Measurements from ENCODE around the gene MOB1A. TPM values are rescaled to one million over a fixed set of nuclear protein-coding genes. Genes with fewer than 3 reads are reported as not detected.

The MOB1A gene
- total and polyA plus RNA-seq, 2 experiments from 2014 or later: 36.2 to 111 TPM

DNA sequence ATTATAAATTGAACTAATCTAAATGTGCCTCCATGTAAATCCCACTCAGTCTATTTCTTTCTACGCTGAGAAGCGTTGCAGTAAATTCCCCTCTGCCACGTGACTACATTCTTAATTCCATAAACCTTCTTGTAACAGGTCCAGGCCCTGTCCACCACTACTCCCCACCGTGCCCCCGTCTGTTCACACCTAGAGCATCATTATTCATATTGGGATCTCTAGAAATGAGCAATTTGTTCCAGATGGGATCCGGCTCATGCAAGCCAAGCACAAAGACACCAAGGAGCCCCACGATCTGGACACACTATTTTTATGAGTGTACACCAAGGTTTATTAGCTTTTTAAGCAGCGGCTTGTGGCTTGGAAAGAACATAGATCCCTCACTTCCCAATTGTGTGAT lies 69.1 kb downstream of the MOB1A start:
- Histone ChIP-seq H3K27ac (ENCODE audit: low read depth) (no peak overlapping the region), H3K4me1 (ENCODE audit: insufficient read depth) (peaks cover 27% of the 10 kb centered on the region), H3K4me2 (no peak overlapping the region), H3K79me2 (replicated peaks; ENCODE audit: insufficient read depth) (no peaks in the 10 kb centered on the region), H3K36me3 (ENCODE audit: insufficient read depth) (no peaks in the 10 kb centered on the region), H3K9me2 (ENCODE audit: insufficient read depth) (no peaks in the 10 kb centered on the region), H3K4me3 (no peak overlapping the region), H3F3A (replicated peaks; ENCODE audit: low read depth) (no peaks in the 10 kb centered on the region; the same call in 1 of the 2 replicates), H3K27me3 (ENCODE audit: insufficient read depth) (no peaks in the 10 kb centered on the region), H2AFZ (no peak overlapping the region), H4K20me1 (replicated peaks; ENCODE audit: insufficient read depth) (no peaks in the 10 kb centered on the region)
- H3K4me1 Mint-ChIP-seq: peaks cover 26% of the 10 kb centered on the region
- TF ChIP-seq POLR2AphosphoS5 (IDR thresholded peaks at IDR 0.05; ENCODE audit: low read depth) (no peak), ZNF114 (CRISPR knock-in tag; IDR thresholded peaks at IDR 0.05) (no peak), JUNB (IDR thresholded peaks at IDR 0.05; ENCODE audit: unreplicated experiment) (no peak), EZH2phosphoT487 (IDR thresholded peaks at IDR 0.05; ENCODE audit: unreplicated experiment) (no peak), EZH2 (IDR thresholded peaks at IDR 0.05; ENCODE audit: low read depth, unreplicated experiment) (no peak), ZNF331 (CRISPR knock-in tag; IDR thresholded peaks at IDR 0.05; ENCODE audit: low read depth) (no peak)
- TF ChIP-seq, protein P1, sequence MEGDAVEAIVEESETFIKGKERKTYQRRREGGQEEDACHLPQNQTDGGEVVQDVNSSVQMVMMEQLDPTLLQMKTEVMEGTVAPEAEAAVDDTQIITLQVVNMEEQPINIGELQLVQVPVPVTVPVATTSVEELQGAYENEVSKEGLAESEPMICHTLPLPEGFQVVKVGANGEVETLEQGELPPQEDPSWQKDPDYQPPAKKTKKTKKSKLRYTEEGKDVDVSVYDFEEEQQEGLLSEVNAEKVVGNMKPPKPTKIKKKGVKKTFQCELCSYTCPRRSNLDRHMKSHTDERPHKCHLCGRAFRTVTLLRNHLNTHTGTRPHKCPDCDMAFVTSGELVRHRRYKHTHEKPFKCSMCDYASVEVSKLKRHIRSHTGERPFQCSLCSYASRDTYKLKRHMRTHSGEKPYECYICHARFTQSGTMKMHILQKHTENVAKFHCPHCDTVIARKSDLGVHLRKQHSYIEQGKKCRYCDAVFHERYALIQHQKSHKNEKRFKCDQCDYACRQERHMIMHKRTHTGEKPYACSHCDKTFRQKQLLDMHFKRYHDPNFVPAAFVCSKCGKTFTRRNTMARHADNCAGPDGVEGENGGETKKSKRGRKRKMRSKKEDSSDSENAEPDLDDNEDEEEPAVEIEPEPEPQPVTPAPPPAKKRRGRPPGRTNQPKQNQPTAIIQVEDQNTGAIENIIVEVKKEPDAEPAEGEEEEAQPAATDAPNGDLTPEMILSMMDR (conservative IDR thresholded peaks at IDR 0.05; ENCODE audit: low read depth in 2 of 2): no peak
- TF ChIP-seq, protein P2, sequence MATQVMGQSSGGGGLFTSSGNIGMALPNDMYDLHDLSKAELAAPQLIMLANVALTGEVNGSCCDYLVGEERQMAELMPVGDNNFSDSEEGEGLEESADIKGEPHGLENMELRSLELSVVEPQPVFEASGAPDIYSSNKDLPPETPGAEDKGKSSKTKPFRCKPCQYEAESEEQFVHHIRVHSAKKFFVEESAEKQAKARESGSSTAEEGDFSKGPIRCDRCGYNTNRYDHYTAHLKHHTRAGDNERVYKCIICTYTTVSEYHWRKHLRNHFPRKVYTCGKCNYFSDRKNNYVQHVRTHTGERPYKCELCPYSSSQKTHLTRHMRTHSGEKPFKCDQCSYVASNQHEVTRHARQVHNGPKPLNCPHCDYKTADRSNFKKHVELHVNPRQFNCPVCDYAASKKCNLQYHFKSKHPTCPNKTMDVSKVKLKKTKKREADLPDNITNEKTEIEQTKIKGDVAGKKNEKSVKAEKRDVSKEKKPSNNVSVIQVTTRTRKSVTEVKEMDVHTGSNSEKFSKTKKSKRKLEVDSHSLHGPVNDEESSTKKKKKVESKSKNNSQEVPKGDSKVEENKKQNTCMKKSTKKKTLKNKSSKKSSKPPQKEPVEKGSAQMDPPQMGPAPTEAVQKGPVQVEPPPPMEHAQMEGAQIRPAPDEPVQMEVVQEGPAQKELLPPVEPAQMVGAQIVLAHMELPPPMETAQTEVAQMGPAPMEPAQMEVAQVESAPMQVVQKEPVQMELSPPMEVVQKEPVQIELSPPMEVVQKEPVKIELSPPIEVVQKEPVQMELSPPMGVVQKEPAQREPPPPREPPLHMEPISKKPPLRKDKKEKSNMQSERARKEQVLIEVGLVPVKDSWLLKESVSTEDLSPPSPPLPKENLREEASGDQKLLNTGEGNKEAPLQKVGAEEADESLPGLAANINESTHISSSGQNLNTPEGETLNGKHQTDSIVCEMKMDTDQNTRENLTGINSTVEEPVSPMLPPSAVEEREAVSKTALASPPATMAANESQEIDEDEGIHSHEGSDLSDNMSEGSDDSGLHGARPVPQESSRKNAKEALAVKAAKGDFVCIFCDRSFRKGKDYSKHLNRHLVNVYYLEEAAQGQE (IDR thresholded peaks at IDR 0.05; ENCODE audit: unreplicated experiment): no peak
- TF ChIP-seq, protein P3, sequence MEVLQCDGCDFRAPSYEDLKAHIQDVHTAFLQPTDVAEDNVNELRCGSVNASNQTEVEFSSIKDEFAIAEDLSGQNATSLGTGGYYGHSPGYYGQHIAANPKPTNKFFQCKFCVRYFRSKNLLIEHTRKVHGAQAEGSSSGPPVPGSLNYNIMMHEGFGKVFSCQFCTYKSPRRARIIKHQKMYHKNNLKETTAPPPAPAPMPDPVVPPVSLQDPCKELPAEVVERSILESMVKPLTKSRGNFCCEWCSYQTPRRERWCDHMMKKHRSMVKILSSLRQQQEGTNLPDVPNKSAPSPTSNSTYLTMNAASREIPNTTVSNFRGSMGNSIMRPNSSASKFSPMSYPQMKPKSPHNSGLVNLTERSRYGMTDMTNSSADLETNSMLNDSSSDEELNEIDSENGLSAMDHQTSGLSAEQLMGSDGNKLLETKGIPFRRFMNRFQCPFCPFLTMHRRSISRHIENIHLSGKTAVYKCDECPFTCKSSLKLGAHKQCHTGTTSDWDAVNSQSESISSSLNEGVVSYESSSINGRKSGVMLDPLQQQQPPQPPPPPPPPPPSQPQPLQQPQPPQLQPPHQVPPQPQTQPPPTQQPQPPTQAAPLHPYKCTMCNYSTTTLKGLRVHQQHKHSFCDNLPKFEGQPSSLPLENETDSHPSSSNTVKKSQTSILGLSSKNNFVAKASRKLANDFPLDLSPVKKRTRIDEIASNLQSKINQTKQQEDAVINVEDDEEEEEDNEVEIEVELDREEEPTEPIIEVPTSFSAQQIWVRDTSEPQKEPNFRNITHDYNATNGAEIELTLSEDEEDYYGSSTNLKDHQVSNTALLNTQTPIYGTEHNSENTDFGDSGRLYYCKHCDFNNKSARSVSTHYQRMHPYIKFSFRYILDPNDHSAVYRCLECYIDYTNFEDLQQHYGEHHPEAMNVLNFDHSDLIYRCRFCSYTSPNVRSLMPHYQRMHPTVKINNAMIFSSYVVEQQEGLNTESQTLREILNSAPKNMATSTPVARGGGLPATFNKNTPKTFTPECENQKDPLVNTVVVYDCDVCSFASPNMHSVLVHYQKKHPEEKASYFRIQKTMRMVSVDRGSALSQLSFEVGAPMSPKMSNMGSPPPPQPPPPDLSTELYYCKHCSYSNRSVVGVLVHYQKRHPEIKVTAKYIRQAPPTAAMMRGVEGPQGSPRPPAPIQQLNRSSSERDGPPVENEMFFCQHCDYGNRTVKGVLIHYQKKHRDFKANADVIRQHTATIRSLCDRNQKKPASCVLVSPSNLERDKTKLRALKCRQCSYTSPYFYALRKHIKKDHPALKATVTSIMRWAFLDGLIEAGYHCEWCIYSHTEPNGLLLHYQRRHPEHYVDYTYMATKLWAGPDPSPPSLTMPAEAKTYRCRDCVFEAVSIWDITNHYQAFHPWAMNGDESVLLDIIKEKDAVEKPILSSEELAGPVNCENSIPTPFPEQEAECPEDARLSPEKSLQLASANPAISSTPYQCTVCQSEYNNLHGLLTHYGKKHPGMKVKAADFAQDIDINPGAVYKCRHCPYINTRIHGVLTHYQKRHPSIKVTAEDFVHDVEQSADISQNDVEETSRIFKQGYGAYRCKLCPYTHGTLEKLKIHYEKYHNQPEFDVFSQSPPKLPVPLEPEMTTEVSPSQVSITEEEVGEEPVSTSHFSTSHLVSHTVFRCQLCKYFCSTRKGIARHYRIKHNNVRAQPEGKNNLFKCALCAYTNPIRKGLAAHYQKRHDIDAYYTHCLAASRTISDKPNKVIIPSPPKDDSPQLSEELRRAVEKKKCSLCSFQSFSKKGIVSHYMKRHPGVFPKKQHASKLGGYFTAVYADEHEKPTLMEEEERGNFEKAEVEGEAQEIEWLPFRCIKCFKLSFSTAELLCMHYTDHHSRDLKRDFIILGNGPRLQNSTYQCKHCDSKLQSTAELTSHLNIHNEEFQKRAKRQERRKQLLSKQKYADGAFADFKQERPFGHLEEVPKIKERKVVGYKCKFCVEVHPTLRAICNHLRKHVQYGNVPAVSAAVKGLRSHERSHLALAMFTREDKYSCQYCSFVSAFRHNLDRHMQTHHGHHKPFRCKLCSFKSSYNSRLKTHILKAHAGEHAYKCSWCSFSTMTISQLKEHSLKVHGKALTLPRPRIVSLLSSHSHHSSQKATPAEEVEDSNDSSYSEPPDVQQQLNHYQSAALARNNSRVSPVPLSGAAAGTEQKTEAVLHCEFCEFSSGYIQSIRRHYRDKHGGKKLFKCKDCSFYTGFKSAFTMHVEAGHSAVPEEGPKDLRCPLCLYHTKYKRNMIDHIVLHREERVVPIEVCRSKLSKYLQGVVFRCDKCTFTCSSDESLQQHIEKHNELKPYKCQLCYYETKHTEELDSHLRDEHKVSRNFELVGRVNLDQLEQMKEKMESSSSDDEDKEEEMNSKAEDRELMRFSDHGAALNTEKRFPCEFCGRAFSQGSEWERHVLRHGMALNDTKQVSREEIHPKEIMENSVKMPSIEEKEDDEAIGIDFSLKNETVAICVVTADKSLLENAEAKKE (CRISPR knock-in tag; IDR thresholded peaks at IDR 0.05): no peak
- TF ChIP-seq, protein P4, sequence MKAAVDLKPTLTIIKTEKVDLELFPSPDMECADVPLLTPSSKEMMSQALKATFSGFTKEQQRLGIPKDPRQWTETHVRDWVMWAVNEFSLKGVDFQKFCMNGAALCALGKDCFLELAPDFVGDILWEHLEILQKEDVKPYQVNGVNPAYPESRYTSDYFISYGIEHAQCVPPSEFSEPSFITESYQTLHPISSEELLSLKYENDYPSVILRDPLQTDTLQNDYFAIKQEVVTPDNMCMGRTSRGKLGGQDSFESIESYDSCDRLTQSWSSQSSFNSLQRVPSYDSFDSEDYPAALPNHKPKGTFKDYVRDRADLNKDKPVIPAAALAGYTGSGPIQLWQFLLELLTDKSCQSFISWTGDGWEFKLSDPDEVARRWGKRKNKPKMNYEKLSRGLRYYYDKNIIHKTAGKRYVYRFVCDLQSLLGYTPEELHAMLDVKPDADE (IDR thresholded peaks at IDR 0.05): no peak
- H3K27ac Mint-ChIP-seq: no peak overlapping the region
- DNase-seq (ENCODE audit: low spot score) (no peak), ATAC-seq (no peak)
- no peak overlapping the region for H3K4me3 Mint-ChIP-seq
- no peaks in the 10 kb centered on the region; the same call in 2 of the 3 replicates for H3K36me3 Mint-ChIP-seq (ENCODE audit: low read depth)
- no peaks in the 10 kb centered on the region for H3K9me3 Mint-ChIP-seq
- H3K27me3 Mint-ChIP-seq (ENCODE audit: insufficient read depth, low read depth, poor library complexity): peaks cover 7% of the 10 kb centered on the region

All from GM23338 (cell line).